ENCODE results near the gene FARS2.

DNA sequence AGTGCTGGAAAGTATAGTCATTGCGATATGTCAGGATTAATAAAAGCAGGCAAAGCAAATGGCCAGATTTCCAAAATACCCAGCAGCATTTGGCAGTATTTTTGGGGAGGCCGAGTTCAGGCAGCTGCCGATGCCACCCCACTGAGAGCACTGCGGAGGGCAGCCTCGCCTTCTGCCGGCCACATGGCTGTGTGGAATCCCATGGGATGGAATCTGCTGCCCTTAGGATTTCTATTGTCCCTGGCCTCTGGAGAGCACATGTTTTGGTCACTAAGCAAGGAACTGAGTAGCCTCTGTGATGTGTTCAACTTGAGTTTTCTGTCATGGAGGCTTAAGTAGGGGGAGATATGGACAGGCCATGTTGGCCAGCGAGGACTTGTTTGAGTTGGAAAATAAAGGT lies 123.0 kb downstream of the FARS2 start:
- TF ChIP-seq, protein P1, sequence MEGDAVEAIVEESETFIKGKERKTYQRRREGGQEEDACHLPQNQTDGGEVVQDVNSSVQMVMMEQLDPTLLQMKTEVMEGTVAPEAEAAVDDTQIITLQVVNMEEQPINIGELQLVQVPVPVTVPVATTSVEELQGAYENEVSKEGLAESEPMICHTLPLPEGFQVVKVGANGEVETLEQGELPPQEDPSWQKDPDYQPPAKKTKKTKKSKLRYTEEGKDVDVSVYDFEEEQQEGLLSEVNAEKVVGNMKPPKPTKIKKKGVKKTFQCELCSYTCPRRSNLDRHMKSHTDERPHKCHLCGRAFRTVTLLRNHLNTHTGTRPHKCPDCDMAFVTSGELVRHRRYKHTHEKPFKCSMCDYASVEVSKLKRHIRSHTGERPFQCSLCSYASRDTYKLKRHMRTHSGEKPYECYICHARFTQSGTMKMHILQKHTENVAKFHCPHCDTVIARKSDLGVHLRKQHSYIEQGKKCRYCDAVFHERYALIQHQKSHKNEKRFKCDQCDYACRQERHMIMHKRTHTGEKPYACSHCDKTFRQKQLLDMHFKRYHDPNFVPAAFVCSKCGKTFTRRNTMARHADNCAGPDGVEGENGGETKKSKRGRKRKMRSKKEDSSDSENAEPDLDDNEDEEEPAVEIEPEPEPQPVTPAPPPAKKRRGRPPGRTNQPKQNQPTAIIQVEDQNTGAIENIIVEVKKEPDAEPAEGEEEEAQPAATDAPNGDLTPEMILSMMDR (IDR thresholded peaks at IDR 0.05; ENCODE audit: borderline replicate concordance, extremely low read depth, low read length, poor library complexity, severe bottlenecking), result no peak
- TF ChIP-seq EZH2 (IDR thresholded peaks at IDR 0.05; ENCODE audit: borderline replicate concordance, low read depth, low read length, severe bottlenecking), result no peak
